GM18526 (cell line): ENCODE results near the gene ADAM10.

Experiments
- POLR2A ChIP-seq: IDR thresholded peaks from 3 replicates; pipeline ENCODE4 v1.6.1; 2011; ENCODE audit not compliant: insufficient read length; ENCODE audit errors: extremely low read depth

ADAM10 gene

GRCh38 chr15:58590236-58590635, 159.3 kb downstream of the ADAM10 start:
- TF ChIP-seq POLR2A = no peak

DNA sequence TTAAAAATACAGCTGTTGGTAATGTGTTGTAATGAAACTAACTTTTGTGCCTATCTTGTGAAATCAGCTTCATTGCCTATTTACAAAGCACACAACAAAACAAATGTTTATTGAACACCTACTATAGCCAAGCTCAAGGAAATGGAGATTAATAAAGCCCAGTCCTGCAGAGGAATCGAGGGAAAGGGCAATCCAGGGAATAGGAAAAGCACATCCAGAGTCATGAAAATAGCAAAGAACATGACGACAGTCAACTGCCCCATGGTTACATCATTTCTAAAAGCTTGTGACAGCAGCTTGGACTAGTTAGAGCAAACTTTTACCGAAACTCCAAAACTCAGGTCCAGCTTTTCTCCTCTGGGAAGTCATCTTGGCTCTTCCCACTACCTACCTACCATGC, 160.5 kb downstream of the ADAM10 start:
- TF ChIP-seq POLR2A = no peak

DNA sequence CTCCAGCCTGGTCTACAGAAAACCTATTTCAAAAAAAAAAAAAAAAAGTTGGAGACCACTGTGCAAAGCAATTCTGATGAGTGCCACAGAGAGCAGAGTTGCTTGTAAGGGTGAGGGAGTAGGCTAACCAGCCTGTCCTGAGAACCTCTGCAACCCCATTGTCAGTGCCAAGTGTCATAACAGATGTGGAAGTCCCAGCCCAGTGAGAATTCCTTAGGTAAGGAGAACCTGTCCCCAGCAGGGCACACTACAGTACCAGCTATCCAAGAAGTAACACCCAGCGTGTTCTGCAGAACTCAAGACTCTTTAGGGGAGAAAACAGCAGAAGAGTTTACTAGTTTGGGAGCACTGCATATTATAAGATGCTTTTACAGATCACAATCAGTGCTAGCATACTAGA, 161.4 kb downstream of the ADAM10 start:
- TF ChIP-seq POLR2A = no peak

GRCh38 chr15:58587486-58587885, 162.0 kb downstream of the ADAM10 start:
- no peak for TF ChIP-seq POLR2A

GRCh38 chr15:58585693-58586443, 163.6 kb downstream of the ADAM10 start:
- no peak for TF ChIP-seq POLR2A

- no peak for TF ChIP-seq POLR2A
Observed at GRCh38 chr15:58584789-58585461, 164.6 kb downstream of the ADAM10 start.

DNA sequence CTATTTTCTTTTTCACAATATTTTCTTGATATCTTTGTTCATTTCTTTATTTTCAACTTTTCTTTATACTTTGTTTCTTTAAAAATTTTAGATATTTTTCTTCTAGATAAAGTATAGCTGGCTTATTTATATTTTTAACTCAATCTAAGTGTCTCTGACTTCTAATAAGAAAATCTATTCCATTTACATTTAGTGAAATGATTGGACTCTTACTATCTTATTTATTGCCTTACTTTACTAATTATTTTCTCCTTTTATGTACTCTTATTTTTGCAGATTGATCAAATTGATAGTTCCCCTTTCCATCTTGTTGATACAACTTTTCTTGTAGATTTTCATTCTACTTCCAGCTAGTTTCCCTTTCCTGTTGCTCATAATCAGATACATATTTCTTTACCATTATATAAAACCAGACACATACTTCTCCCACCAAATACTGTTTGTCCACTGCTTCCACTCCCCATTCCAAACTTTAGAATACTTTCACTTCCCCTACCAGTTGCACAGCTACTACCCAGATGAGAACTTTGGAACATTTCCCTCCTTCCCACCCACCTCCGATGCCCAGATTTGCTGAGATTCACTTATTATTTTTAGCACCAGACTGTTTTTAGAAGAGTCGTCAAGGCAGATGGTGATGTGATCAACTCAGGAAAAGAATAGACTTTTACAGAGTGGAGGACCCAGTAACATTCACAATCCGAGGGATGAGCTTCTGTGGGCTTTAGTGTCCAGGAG, 166.2 kb downstream of the ADAM10 start:
- no peak for TF ChIP-seq POLR2A

- no peak for TF ChIP-seq POLR2A
Observed at GRCh38 chr15:58582160-58582559, 167.3 kb downstream of the ADAM10 start.

DNA sequence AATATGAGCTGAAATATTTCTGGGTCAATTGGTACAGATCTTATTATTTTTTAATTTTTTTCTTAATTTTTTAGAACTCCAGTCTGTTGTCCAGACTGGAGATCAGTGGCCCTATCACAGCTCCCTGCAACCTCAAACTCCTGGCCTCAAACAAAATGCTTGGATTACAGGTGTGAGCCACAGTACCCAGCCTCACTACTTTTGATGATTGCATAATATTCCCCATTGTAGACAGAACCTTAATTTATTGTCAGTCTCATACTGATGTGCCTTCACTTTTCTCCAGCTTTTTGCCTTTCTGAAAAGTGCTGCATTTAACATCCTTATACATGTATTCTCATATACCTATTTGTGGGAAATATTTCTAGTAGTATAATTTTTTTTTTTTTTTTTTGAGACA, 172.8 kb downstream of the ADAM10 start:
- TF ChIP-seq POLR2A = no peak

DNA sequence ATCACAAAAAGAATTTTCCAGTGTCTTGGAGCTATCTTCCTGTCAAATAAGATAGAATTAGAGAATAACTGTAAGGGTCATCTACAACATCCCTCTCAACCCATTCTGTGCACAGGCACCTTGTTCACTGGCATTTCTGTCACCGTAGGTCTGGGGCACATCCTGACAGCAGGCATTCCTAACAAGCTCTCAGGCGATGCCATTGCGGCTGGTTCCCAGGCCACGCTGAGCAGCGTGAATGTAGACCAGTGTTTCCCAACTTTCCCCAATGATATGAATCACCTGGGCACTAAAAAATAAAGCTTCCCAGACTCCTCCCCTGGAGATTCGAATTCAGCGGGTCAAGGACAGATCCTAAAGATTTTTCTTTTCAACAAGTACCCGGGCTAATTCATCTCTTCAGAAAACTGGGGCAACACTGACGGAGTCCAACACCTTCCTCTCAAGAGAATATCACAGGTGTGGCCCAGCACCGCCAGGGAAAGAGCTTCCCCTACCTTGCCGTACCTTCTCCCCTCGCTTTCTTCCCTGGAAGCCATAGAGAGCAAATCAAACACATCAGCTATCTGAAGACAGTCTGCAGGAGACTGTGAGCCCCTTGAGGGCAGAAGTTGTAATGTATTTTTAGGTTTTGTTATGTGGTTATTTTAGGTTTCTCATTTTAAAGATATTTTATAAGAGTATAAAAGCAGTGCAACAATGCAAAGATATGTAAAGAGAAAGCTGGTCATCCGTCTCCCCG, 174.3 kb downstream of the ADAM10 start:
- TF ChIP-seq POLR2A = no peak

DNA sequence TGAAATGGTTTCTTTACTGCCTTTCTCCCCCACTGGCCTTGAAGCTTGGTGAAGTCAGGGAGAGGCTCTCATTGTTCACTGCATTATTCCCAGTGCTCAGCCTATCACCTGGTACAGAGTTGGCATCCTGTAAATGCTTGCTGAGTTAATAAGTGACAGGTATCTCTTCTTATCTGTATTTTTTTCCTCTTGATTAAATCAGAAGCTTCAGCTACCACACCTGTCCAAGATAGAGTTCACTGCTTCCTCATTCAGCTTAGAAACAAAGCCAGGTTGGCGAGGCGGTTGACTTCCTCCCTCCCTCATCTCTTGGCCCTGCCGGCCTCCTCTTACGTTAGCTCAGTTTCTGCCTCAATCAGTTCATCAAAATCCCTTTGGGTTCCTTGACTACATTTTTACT, 174.9 kb downstream of the ADAM10 start:
- TF ChIP-seq POLR2A = no peak

- no peak for TF ChIP-seq POLR2A
Observed at GRCh38 chr15:58573270-58573669, 176.2 kb downstream of the ADAM10 start.

DNA sequence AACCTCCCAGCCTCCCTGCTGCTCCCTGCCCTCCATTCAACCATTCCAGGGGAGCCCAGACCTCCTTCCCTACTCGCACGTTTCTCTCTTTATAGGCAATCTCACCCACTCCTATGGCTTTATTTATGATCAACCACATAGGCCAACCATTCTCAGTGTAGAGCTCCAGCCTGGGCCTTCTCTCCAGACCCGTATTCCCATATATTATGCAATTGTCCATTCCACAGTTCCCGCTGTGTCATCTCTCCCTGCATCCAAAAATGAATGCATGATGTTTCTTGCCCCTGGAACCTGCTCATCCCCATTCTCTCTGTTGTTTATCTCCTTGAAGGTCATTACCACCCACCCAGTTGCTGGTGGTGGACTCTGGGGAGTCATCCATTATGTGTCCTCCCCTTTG, 177.0 kb downstream of the ADAM10 start:
- no peak for TF ChIP-seq POLR2A

- TF ChIP-seq POLR2A = no peak
Observed at GRCh38 chr15:58571491-58571890, 178.0 kb downstream of the ADAM10 start.

DNA sequence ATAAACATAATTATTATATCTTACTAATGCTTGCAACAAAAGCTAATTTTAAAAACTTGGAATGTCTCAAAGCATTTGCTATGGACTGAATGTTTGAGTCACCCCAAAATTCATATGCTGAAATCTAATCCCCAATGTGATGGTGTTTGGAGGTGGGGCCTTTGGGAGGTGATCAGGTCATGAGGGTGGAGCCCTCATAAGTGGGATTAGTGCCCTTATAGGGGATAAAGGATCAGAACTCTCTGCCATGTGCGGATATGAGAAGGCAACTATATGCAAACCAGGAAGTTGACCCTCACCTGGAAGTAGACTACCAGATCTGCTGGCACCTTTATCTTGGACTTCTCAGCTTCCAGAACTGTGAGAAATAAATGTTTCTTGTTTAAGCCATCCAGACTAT, 180.1 kb downstream of the ADAM10 start:
- TF ChIP-seq POLR2A = no peak

DNA sequence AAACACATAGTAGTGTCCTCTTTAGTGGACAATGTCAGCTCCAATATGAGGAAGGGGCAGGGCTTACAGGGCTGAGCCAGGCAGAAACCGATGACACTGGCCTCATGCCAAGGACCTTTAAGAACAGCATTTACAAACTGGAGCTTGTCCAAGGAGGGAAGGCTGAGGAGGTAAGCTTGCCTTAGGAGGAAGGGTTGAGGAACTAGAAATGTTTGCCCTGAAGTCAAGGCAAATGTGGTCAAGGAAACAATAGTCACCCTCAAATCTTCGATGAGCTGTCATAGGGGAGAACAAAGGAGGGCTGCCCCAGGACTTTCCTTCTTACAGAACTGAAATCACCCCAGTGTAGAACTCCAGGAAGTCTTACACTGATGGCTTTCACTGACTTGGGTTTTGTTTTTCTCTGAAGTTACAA, 181.3 kb downstream of the ADAM10 start:
- TF ChIP-seq POLR2A = no peak

DNA sequence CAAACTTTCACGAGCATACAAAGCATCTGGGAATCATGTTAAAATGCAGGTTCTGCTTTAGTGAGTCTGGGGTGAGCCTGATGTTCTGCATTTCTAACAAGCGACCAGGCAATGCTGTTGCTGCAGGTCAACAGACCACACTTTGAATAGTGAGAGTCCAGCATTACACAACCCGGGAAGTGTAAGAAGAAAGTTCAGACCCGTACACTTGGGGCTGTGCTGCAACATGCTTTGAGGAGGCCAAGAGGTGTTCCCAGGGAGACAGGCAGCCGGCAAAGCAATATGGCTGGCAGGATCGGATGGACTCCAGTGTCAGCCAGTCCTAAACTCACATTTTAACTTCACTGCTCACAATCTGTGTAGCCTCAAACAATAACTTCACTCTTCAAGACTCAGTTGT, 183.5 kb downstream of the ADAM10 start:
- no peak for TF ChIP-seq POLR2A
